GM12801 (cell line): ENCODE data around the gene PDE11A.
A peak's percentile ranks its signal among the peaks of the same experiment; 100 is the strongest.

ENCODE experiments used
- TF ChIP-seq, protein P1 (sequence below): IDR thresholded peaks from one replicate; pipeline ENCODE4 v1.5.1; 2011; ENCODE audit warnings: control low read depth; ENCODE audit not compliant: insufficient read length; ENCODE audit errors: extremely low read depth

PDE11A gene

GRCh38 chr2:178072383-178073301, at the start of gene PDE11A:
PDE11A (minus strand) TSS chr2:178072777; CDS start chr2:178072437, 340 bp downstream.
- TF ChIP-seq, protein P1, sequence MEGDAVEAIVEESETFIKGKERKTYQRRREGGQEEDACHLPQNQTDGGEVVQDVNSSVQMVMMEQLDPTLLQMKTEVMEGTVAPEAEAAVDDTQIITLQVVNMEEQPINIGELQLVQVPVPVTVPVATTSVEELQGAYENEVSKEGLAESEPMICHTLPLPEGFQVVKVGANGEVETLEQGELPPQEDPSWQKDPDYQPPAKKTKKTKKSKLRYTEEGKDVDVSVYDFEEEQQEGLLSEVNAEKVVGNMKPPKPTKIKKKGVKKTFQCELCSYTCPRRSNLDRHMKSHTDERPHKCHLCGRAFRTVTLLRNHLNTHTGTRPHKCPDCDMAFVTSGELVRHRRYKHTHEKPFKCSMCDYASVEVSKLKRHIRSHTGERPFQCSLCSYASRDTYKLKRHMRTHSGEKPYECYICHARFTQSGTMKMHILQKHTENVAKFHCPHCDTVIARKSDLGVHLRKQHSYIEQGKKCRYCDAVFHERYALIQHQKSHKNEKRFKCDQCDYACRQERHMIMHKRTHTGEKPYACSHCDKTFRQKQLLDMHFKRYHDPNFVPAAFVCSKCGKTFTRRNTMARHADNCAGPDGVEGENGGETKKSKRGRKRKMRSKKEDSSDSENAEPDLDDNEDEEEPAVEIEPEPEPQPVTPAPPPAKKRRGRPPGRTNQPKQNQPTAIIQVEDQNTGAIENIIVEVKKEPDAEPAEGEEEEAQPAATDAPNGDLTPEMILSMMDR, result no peak

- TF ChIP-seq, protein P1, result no peak
Observed at GRCh38 chr2:178119179-178119922, 46.8 kb upstream of the PDE11A start.

- TF ChIP-seq, protein P1, result no peak
Observed at GRCh38 chr2:178117725-178118124, 45.1 kb upstream of the PDE11A start.

GRCh38 chr2:178115271-178115670, 42.7 kb upstream of the PDE11A start:
- TF ChIP-seq, protein P1, result no peak

DNA sequence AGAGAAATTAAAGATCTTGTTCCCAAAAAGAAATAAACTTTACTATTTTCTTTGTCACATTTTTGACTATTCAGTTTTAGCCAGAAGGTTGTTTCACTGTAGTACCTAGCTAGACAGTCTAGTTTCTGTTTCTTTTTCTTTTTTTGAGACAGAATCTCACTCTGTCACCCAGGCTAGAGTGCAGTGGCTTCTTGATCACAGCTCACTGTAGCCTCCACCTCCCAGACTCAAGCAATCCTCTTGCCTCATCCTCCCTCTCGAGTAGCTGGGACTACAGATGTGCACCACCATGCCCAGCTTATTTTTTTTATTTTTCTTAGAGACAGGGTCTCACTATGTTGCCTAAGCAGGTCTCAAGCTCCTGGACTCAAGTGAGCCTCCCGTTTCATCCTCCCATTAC, 41.9 kb upstream of the PDE11A start:
- TF ChIP-seq, protein P1, result no peak

GRCh38 chr2:178112202-178113152, 39.9 kb upstream of the PDE11A start, which contains the start of gene RBM45:
RBM45 (plus strand) TSS chr2:178112437; CDS start chr2:178112547, 110 bp downstream.
- TF ChIP-seq, protein P1, result peak; percentile 66
